ENCODE measurements around the gene RAB33A.
A peak's percentile ranks its signal among the peaks of the same experiment; 100 is the strongest.

The RAB33A gene

GRCh38 chrX:130139474-130140201, 32.1 kb upstream of the RAB33A start:
- WGBS (ENCODE audit: insufficient coverage): 59% methylated on average over 2 of the region's 3 CpGs
- CTCF ChIA-PET: interaction anchor here (1.3 to 2.4 kb wide), 3 partner anchors 9 to 62 kb away, joined by 3 to 8 read pairs (median 4); no protein-coding TSS in a partner anchor
- no peak overlapping the region for H3K27ac ChIP-seq (ENCODE audit: insufficient read depth in 1 of 2, low read depth in 1 of 2, low read length in 2 of 2, poor library complexity in 1 of 2, severe bottlenecking in 2 of 2)
- no peaks in the 10 kb centered on the region for H3K9me3 ChIP-seq (ENCODE audit: control extremely low read depth in 1 of 5, control insufficient read depth in 4 of 5, insufficient read depth in 2 of 5, low read depth in 1 of 5, low read length in 4 of 5)
- peak in 2 of 3 donors; percentile 24 to 32 for DNase-seq
- no peaks in the 10 kb centered on the region for H3K27me3 ChIP-seq (replicated peaks in 2 of 5; ENCODE audit: control insufficient read depth in 4 of 5, insufficient read depth in 5 of 5, low read length in 4 of 5)
- H3K4me3 ChIP-seq (ENCODE audit: control insufficient read depth in 1 of 7, extremely low read depth in 1 of 7, insufficient read depth in 4 of 7, low read depth in 2 of 7, low read length in 6 of 7): no peak overlapping the region
- peaks cover 0 to 7% (median 0%) of the 10 kb centered on the region in 4 experiments for H3K4me1 ChIP-seq (ENCODE audit: control extremely low read depth in 1 of 4, control insufficient read depth in 4 of 4, insufficient read depth in 4 of 4, low read length in 3 of 4)
- H3K36me3 ChIP-seq (ENCODE audit: control insufficient read depth in 4 of 4, insufficient read depth in 4 of 4, low read length in 3 of 4): peaks cover 0 to 42% (median 17%) of the 10 kb centered on the region in 4 experiments
- POLR2A ChIA-PET: no interaction called here

- H3K9me3 ChIP-seq (ENCODE audit: control extremely low read depth in 1 of 5, control insufficient read depth in 4 of 5, insufficient read depth in 2 of 5, low read depth in 1 of 5, low read length in 4 of 5): no peaks in the 10 kb centered on the region
- H3K27ac ChIP-seq (ENCODE audit: insufficient read depth in 1 of 2, low read depth in 1 of 2, low read length in 2 of 2, poor library complexity in 1 of 2, severe bottlenecking in 2 of 2): no peak overlapping the region
- peaks cover 0 to 37% (median 15%) of the 10 kb centered on the region in 4 experiments for H3K36me3 ChIP-seq (ENCODE audit: control insufficient read depth in 4 of 4, insufficient read depth in 4 of 4, low read length in 3 of 4)
- 100% methylated on average over 1 of the region's 3 CpGs for WGBS (ENCODE audit: insufficient coverage)
- DNase-seq: peak in 2 of 3 donors; percentile 19 to 20
- H3K4me1 ChIP-seq (ENCODE audit: control extremely low read depth in 1 of 4, control insufficient read depth in 4 of 4, insufficient read depth in 4 of 4, low read length in 3 of 4): peaks cover 0 to 16% (median 4%) of the 10 kb centered on the region in 4 experiments
- CTCF ChIA-PET: interaction anchor here (0.7 to 1.9 kb wide), 3 partner anchors 37 to 80 kb away, joined by 3 to 7 read pairs (median 3); no protein-coding TSS in a partner anchor
- no peaks in the 10 kb centered on the region for H3K27me3 ChIP-seq (replicated peaks in 2 of 5; ENCODE audit: control insufficient read depth in 4 of 5, insufficient read depth in 5 of 5, low read length in 4 of 5)
- H3K4me3 ChIP-seq (ENCODE audit: control insufficient read depth in 1 of 7, extremely low read depth in 1 of 7, insufficient read depth in 4 of 7, low read depth in 2 of 7, low read length in 6 of 7): no peak overlapping the region
- POLR2A ChIA-PET: no interaction called here
Measured at GRCh38 chrX:130144509-130144908, 27.3 kb upstream of the RAB33A start.

- H3K4me3 ChIP-seq (ENCODE audit: control insufficient read depth in 1 of 7, extremely low read depth in 1 of 7, insufficient read depth in 4 of 7, low read depth in 2 of 7, low read length in 6 of 7): no peak overlapping the region
- H3K4me1 ChIP-seq (ENCODE audit: control extremely low read depth in 1 of 4, control insufficient read depth in 4 of 4, insufficient read depth in 4 of 4, low read length in 3 of 4): peaks cover 0 to 11% (median 4%) of the 10 kb centered on the region in 4 experiments
- H3K27ac ChIP-seq (ENCODE audit: insufficient read depth in 1 of 2, low read depth in 1 of 2, low read length in 2 of 2, poor library complexity in 1 of 2, severe bottlenecking in 2 of 2): no peak overlapping the region
- no CpG with 5 or more reads among the region's 4 CpGs for WGBS (ENCODE audit: insufficient coverage)
- ChIA-PET POLR2A (no interaction called here), CTCF (interaction anchor here (1.0 to 1.9 kb wide), 6 partner anchors 11 to 65 kb away, joined by 3 to 9 read pairs (median 6); no protein-coding TSS in a partner anchor)
- no peak for DNase-seq
- H3K9me3 ChIP-seq (ENCODE audit: control extremely low read depth in 1 of 5, control insufficient read depth in 4 of 5, insufficient read depth in 2 of 5, low read depth in 1 of 5, low read length in 4 of 5): no peaks in the 10 kb centered on the region
- H3K27me3 ChIP-seq (replicated peaks in 2 of 5; ENCODE audit: control insufficient read depth in 4 of 5, insufficient read depth in 5 of 5, low read length in 4 of 5): no peaks in the 10 kb centered on the region
- peaks cover 0 to 32% (median 15%) of the 10 kb centered on the region in 4 experiments for H3K36me3 ChIP-seq (ENCODE audit: control insufficient read depth in 4 of 4, insufficient read depth in 4 of 4, low read length in 3 of 4)
Measured at GRCh38 chrX:130145123-130145522, 26.6 kb upstream of the RAB33A start.

GRCh38 chrX:130147631-130148030, 24.1 kb upstream of the RAB33A start:
- CTCF ChIA-PET: interaction anchor here (1.0 to 1.6 kb wide), 6 partner anchors 12 to 77 kb away, joined by 3 to 6 read pairs (median 4); no protein-coding TSS in a partner anchor
- peaks cover 0 to 27% (median 11%) of the 10 kb centered on the region in 4 experiments for H3K36me3 ChIP-seq (ENCODE audit: control insufficient read depth in 4 of 4, insufficient read depth in 4 of 4, low read length in 3 of 4)
- no peak overlapping the region for H3K27ac ChIP-seq (ENCODE audit: insufficient read depth in 1 of 2, low read depth in 1 of 2, low read length in 2 of 2, poor library complexity in 1 of 2, severe bottlenecking in 2 of 2)
- POLR2A ChIA-PET: interaction anchor here (0.6 to 1.2 kb wide), 2 partner anchors 18 to 77 kb away, joined by 3 read pairs; partner anchors contain the start of gene AIFM1
- 39% methylated on average over 4 of the region's 5 CpGs for WGBS (ENCODE audit: insufficient coverage)
- DNase-seq: peak in 2 of 3 donors; percentile 46 to 50
- no peaks in the 10 kb centered on the region for H3K9me3 ChIP-seq (ENCODE audit: control extremely low read depth in 1 of 5, control insufficient read depth in 4 of 5, insufficient read depth in 2 of 5, low read depth in 1 of 5, low read length in 4 of 5)
- H3K4me3 ChIP-seq (ENCODE audit: control insufficient read depth in 1 of 7, extremely low read depth in 1 of 7, insufficient read depth in 4 of 7, low read depth in 2 of 7, low read length in 6 of 7): no peak overlapping the region
- no peaks in the 10 kb centered on the region for H3K27me3 ChIP-seq (replicated peaks in 2 of 5; ENCODE audit: control insufficient read depth in 4 of 5, insufficient read depth in 5 of 5, low read length in 4 of 5)
- H3K4me1 ChIP-seq (ENCODE audit: control extremely low read depth in 1 of 4, control insufficient read depth in 4 of 4, insufficient read depth in 4 of 4, low read length in 3 of 4): peaks cover 0 to 11% (median 4%) of the 10 kb centered on the region in 4 experiments

GRCh38 chrX:130155564-130155963, 16.2 kb upstream of the RAB33A start:
- Histone ChIP-seq H3K4me1 (ENCODE audit: control extremely low read depth in 1 of 4, control insufficient read depth in 4 of 4, insufficient read depth in 4 of 4, low read length in 3 of 4) (no peaks in the 10 kb centered on the region), H3K27ac (ENCODE audit: insufficient read depth in 1 of 2, low read depth in 1 of 2, low read length in 2 of 2, poor library complexity in 1 of 2, severe bottlenecking in 2 of 2) (no peak overlapping the region), H3K9me3 (ENCODE audit: control extremely low read depth in 1 of 5, control insufficient read depth in 4 of 5, insufficient read depth in 2 of 5, low read depth in 1 of 5, low read length in 4 of 5) (no peaks in the 10 kb centered on the region), H3K27me3 (replicated peaks in 2 of 5; ENCODE audit: control insufficient read depth in 4 of 5, insufficient read depth in 5 of 5, low read length in 4 of 5) (no peaks in the 10 kb centered on the region), H3K36me3 (ENCODE audit: control insufficient read depth in 4 of 4, insufficient read depth in 4 of 4, low read length in 3 of 4) (no peaks in the 10 kb centered on the region), H3K4me3 (ENCODE audit: control insufficient read depth in 1 of 7, extremely low read depth in 1 of 7, insufficient read depth in 4 of 7, low read depth in 2 of 7, low read length in 6 of 7) (no peak overlapping the region)
- ChIA-PET POLR2A (no interaction called here), CTCF (interaction anchor here (0.9 to 1.4 kb wide), 5 partner anchors 14 to 74 kb away, joined by 3 to 4 read pairs (median 3); no protein-coding TSS in a partner anchor)
- no peak for DNase-seq
- WGBS (ENCODE audit: insufficient coverage): no CpG with 5 or more reads among the region's 2 CpGs

- Histone ChIP-seq H3K36me3 (ENCODE audit: control insufficient read depth in 4 of 4, insufficient read depth in 4 of 4, low read length in 3 of 4) (no peaks in the 10 kb centered on the region), H3K27me3 (replicated peaks in 2 of 5; ENCODE audit: control insufficient read depth in 4 of 5, insufficient read depth in 5 of 5, low read length in 4 of 5) (no peaks in the 10 kb centered on the region), H3K27ac (ENCODE audit: insufficient read depth in 1 of 2, low read depth in 1 of 2, low read length in 2 of 2, poor library complexity in 1 of 2, severe bottlenecking in 2 of 2) (no peak overlapping the region), H3K4me3 (ENCODE audit: control insufficient read depth in 1 of 7, extremely low read depth in 1 of 7, insufficient read depth in 4 of 7, low read depth in 2 of 7, low read length in 6 of 7) (no peak overlapping the region), H3K4me1 (ENCODE audit: control extremely low read depth in 1 of 4, control insufficient read depth in 4 of 4, insufficient read depth in 4 of 4, low read length in 3 of 4) (no peaks in the 10 kb centered on the region), H3K9me3 (ENCODE audit: control extremely low read depth in 1 of 5, control insufficient read depth in 4 of 5, insufficient read depth in 2 of 5, low read depth in 1 of 5, low read length in 4 of 5) (no peaks in the 10 kb centered on the region)
- CTCF ChIA-PET: interaction anchor here (1.4 kb wide), 1 partner anchor 78 kb away, joined by 3 read pairs; no protein-coding TSS in a partner anchor
- 100% methylated on average over 1 of the region's 2 CpGs for WGBS (ENCODE audit: insufficient coverage)
- POLR2A ChIA-PET: no interaction called here
- no peak for DNase-seq
Measured at GRCh38 chrX:130158311-130158710, 13.5 kb upstream of the RAB33A start.

- ChIA-PET CTCF (interaction anchor here (1.2 to 1.4 kb wide), 2 partner anchors 12 to 79 kb away, joined by 3 to 4 read pairs; no protein-coding TSS in a partner anchor), POLR2A (no interaction called here)
Measured at GRCh38 chrX:130159776-130160175, 12.0 kb upstream of the RAB33A start.

More at GRCh38 chrX:130159776-130160175, 12.0 kb upstream of the RAB33A start:
- H3K36me3 ChIP-seq (ENCODE audit: control insufficient read depth in 4 of 4, insufficient read depth in 4 of 4, low read length in 3 of 4): no peaks in the 10 kb centered on the region
- no peaks in the 10 kb centered on the region for H3K9me3 ChIP-seq (ENCODE audit: control extremely low read depth in 1 of 5, control insufficient read depth in 4 of 5, insufficient read depth in 2 of 5, low read depth in 1 of 5, low read length in 4 of 5)
- 60% methylated on average over 1 of the region's 4 CpGs for WGBS (ENCODE audit: insufficient coverage)
- no peak overlapping the region for H3K4me3 ChIP-seq (ENCODE audit: control insufficient read depth in 1 of 7, extremely low read depth in 1 of 7, insufficient read depth in 4 of 7, low read depth in 2 of 7, low read length in 6 of 7)
- H3K4me1 ChIP-seq (ENCODE audit: control extremely low read depth in 1 of 4, control insufficient read depth in 4 of 4, insufficient read depth in 4 of 4, low read length in 3 of 4): peaks cover 0 to 7% (median 3%) of the 10 kb centered on the region in 4 experiments
- H3K27me3 ChIP-seq (replicated peaks in 2 of 5; ENCODE audit: control insufficient read depth in 4 of 5, insufficient read depth in 5 of 5, low read length in 4 of 5): no peaks in the 10 kb centered on the region
- DNase-seq: no peak
- no peak overlapping the region for H3K27ac ChIP-seq (ENCODE audit: insufficient read depth in 1 of 2, low read depth in 1 of 2, low read length in 2 of 2, poor library complexity in 1 of 2, severe bottlenecking in 2 of 2)
